Measurements from ENCODE around the gene NKIRAS2.

NKIRAS2 gene

GRCh38 chr17:42019509-42020404 lies at the start of gene NKIRAS2:
TSS of gene NKIRAS2 (plus strand) at chr17:42020090. CDS start at chr17:42021578, 1,488 bp downstream.
- peak; percentile 95 for DNase-seq

GRCh38 chr17:41970901-41971331 lies 49.0 kb upstream of the NKIRAS2 start:
- no peak for DNase-seq

GRCh38 chr17:41971721-41972523 lies 48.0 kb upstream of the NKIRAS2 start:
- DNase-seq = no peak

- no peak for DNase-seq
These were observed 47.1 kb upstream of the NKIRAS2 start for GRCh38 chr17:41972571-41973407.

- DNase-seq = no peak
These were observed 46.5 kb upstream of the NKIRAS2 start for GRCh38 chr17:41973408-41973811.

- no peak for DNase-seq
These were observed 45.9 kb upstream of the NKIRAS2 start for GRCh38 chr17:41974031-41974430.

GRCh38 chr17:41974658-41975057 lies 45.2 kb upstream of the NKIRAS2 start:
- no peak for DNase-seq

- DNase-seq = no peak
These were observed 44.5 kb upstream of the NKIRAS2 start for GRCh38 chr17:41975099-41976083.

GRCh38 chr17:41976142-41976768 lies 43.6 kb upstream of the NKIRAS2 start:
- DNase-seq = no peak

- DNase-seq = no peak
These were observed 41.9 kb upstream of the NKIRAS2 start for GRCh38 chr17:41977991-41978390.

- DNase-seq = no peak
These were observed 37.7 kb upstream of the NKIRAS2 start for GRCh38 chr17:41982026-41982760.

GRCh38 chr17:41984454-41984853 lies 35.4 kb upstream of the NKIRAS2 start:
- no peak for DNase-seq

GRCh38 chr17:41985919-41986318 lies 34.0 kb upstream of the NKIRAS2 start:
- DNase-seq = no peak

GRCh38 chr17:41986634-41987033 lies 33.3 kb upstream of the NKIRAS2 start:
- no peak for DNase-seq

GRCh38 chr17:41987642-41988041 lies 32.2 kb upstream of the NKIRAS2 start:
- DNase-seq = no peak

GRCh38 chr17:41988418-41988817 lies 31.5 kb upstream of the NKIRAS2 start:
- DNase-seq = no peak

- DNase-seq = no peak
These were observed 30.0 kb upstream of the NKIRAS2 start for GRCh38 chr17:41989702-41990419.

GRCh38 chr17:41992576-41992975 lies 27.3 kb upstream of the NKIRAS2 start:
- DNase-seq = no peak

- no peak for DNase-seq
These were observed 23.1 kb upstream of the NKIRAS2 start for GRCh38 chr17:41996855-41997164.

- DNase-seq = no peak
These were observed 21.4 kb upstream of the NKIRAS2 start for GRCh38 chr17:41998497-41998896.
